ENCODE measurements around the gene OSMR. TPM values are rescaled to one million over a fixed set of nuclear protein-coding genes. Genes with fewer than 3 reads are reported as not detected.
"Not testable (repeated sequence)": the region's sequence is repeated elsewhere in the genome, so short reads cannot be mapped to it uniquely, and the experiment has no call there.

OSMR gene
- total RNA-seq, 1 donor from 2014 or later: 0.25 TPM

GRCh38 chr5:38830521-38831051 is 15.2 kb upstream of the OSMR start:
- intact Hi-C loops (cut with micrococcal nuclease): loop anchor here (2.0 to 5.0 kb wide), 2 partner anchors 92 to 252 kb away; no protein-coding TSS in a partner anchor

GRCh38 chr5:38831117-38831516 is 14.7 kb upstream of the OSMR start:
- intact Hi-C loops (cut with micrococcal nuclease): loop anchor here (2.0 to 5.0 kb wide), 2 partner anchors 92 to 251 kb away; no protein-coding TSS in a partner anchor

GRCh38 chr5:38831909-38832308 is 13.9 kb upstream of the OSMR start:
- intact Hi-C loops (cut with micrococcal nuclease): loop anchor here (2.0 to 5.0 kb wide), 2 partner anchors 91 to 250 kb away; no protein-coding TSS in a partner anchor

GRCh38 chr5:38832810-38833209 is 13.0 kb upstream of the OSMR start:
- intact Hi-C loops (cut with micrococcal nuclease): loop anchor here (5.0 kb wide), 1 partner anchor 249 kb away; no protein-coding TSS in a partner anchor

GRCh38 chr5:38835887-38836286 is 9.9 kb upstream of the OSMR start:
- intact Hi-C loops (cut with micrococcal nuclease): no loop called here

- intact Hi-C loops (cut with micrococcal nuclease): no loop called here
Observed at GRCh38 chr5:38837416-38837815, 8.4 kb upstream of the OSMR start.

- intact Hi-C loops (cut with micrococcal nuclease): no loop called here
Observed at GRCh38 chr5:38837932-38838331, 7.9 kb upstream of the OSMR start.

GRCh38 chr5:38843665-38844064 is 2.1 kb upstream of the OSMR start:
- intact Hi-C loops (cut with micrococcal nuclease): no loop called here

GRCh38 chr5:38846379-38847011 is 683 bp downstream of the OSMR start:
- intact Hi-C loops (cut with micrococcal nuclease): no loop called here

- intact Hi-C loops (cut with micrococcal nuclease): no loop called here
Observed at GRCh38 chr5:38847559-38848347, 1.9 kb downstream of the OSMR start.

- intact Hi-C loops (cut with micrococcal nuclease): no loop called here
Observed at GRCh38 chr5:38848637-38849036, 2.8 kb downstream of the OSMR start.

GRCh38 chr5:38851640-38852039 is 5.8 kb downstream of the OSMR start:
- intact Hi-C loops (cut with micrococcal nuclease): not testable (repeated sequence)

GRCh38 chr5:38853753-38854470 is 8.1 kb downstream of the OSMR start:
- intact Hi-C loops (cut with micrococcal nuclease): no loop called here

GRCh38 chr5:38854907-38855306 is 9.1 kb downstream of the OSMR start:
- intact Hi-C loops (cut with micrococcal nuclease): no loop called here

- intact Hi-C loops (cut with micrococcal nuclease): no loop called here
Observed at GRCh38 chr5:38856660-38857059, 10.8 kb downstream of the OSMR start.

- intact Hi-C loops (cut with micrococcal nuclease): no loop called here
Observed at GRCh38 chr5:38858839-38859238, 13.0 kb downstream of the OSMR start.

- intact Hi-C loops (cut with micrococcal nuclease): not testable (repeated sequence)
Observed at GRCh38 chr5:38861986-38862770, 16.4 kb downstream of the OSMR start.

GRCh38 chr5:38866362-38867031 is 20.7 kb downstream of the OSMR start:
- intact Hi-C loops (cut with micrococcal nuclease): no loop called here

GRCh38 chr5:38867032-38867398 is 21.2 kb downstream of the OSMR start:
- intact Hi-C loops (cut with micrococcal nuclease): no loop called here

GRCh38 chr5:38867416-38867815 is 21.6 kb downstream of the OSMR start:
- intact Hi-C loops (cut with micrococcal nuclease): no loop called here

All from T-helper 1 cell treated with Interleukin-12 subunit alpha and Interleukin-12 subunit beta and Interleukin-4 antibody, amounts not matched to agents 30 ng/mL and 1 ng/mL, for 36 hours (primary cell).